ENCODE measurements around the gene TNK2.
"Not testable (repeated sequence)": the region's sequence is repeated elsewhere in the genome, so short reads cannot be mapped to it uniquely, and the experiment has no call there.

TNK2 gene

DNA sequence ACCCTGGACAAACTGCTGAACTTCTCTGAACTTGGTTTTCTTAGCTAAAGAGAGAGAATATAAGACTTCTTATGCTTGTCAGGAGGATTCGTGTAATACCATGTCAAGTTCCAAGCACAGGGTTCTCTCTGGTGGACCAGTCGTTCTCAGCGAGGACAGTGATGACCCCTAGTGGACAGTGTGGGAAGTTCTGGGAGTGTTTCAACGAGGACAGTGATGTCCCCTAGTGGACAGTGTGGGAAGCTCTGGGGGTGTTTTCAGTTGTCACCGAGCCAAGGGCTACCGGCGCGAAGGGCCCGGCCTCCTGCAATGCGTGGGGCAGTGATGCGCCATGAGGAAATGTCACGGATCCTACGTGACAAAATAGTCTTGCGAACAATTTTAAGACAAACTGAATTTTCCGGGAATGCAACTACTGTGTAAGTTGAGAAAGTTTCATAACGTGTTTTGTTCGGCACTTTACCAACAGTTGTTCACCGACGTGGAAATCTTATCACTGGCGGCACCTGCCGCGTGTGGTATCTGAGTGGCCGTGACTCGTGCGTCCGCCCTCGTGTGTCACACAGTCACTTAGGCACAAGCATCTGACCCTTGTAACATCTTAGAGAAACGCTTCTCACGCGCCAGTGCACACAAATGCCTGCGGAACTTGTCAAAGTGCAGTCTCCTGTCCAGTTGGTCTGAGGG, 57.4 kb downstream of the TNK2 start:
- peak; percentile 73 for DNase-seq (ENCODE audit: low read depth, low spot score)

DNA sequence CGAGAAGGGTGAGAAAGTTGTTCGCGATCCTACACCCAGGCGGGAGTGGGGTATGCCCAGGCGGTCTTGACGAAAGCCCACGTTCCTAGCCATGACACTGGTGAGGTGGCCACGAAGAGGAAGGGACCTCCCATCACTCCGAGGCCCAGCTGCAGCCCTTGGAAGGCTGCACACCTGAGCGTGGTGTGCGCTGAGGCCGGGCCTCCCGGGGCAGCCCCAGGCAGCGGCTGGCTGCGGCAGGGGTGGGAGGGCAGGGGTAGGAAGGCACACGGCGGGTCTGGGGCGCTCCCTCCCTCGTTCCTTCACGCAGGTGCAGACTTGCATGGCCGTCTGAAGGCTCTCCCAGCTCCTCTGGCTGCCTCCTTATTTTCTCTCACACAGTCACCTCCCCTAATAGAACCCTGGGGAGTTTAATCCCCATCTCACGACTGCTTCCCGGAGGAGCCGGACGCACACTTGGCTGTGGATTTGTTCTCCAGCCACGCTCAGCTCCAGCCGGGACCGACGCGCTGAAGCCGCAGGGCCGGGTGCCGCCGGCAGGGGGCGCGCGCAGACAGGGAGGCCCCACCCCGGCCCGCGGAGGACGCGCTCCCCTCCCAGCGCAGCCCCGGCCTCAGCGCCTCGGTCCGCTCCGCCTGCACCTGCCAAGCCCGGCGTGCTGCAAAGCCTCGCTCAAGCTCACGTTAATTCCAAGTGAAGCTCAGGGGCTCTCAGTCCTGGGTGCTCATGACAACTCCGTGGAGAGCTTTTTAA, 58.9 kb downstream of the TNK2 start:
- DNase-seq (ENCODE audit: low read depth, low spot score): no peak

DNA sequence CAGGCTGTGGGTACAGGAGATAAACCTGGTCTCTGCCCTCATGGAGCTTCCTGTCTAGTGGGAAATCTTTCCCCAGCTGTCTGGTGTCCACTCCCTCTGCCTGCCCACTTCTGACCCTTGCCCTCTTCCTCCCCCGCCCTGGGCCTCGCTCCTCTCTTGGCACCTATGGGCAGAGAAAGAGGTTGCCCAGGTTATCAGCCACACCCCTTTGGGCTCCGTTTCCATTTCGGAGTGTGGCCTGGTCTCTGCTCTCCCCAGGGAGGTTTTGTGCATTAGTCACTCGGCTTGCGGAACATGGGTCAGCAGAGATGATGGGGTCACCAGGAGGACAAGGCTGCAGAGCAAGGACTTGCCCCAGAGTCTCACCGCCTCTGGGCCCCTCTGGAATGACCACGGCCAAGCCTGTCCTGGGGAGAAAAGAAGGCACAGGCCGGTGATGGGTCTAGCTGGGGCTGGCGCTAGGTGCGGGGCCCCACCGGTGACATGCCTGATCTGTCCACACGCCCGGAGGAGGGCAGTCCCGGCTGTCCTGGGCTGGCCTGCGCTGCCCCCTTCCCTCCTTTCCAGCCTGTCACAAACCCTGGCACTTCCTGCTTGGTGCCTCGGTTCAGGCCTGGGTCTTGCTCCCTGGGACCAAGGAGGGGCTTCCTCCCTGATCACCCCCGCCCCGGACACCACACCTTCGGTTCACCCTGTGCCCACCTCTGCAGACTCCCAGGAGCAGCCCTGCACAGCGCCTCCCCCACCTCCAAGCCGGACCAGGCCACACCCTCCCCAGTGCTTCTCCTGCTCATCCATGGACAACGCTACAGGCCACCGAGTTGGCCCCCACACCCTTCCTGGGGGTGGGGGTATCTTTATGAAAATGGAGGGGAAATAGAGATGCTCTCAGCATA, 61.0 kb downstream of the TNK2 start:
- no peak for DNase-seq (ENCODE audit: low read depth, low spot score)

DNA sequence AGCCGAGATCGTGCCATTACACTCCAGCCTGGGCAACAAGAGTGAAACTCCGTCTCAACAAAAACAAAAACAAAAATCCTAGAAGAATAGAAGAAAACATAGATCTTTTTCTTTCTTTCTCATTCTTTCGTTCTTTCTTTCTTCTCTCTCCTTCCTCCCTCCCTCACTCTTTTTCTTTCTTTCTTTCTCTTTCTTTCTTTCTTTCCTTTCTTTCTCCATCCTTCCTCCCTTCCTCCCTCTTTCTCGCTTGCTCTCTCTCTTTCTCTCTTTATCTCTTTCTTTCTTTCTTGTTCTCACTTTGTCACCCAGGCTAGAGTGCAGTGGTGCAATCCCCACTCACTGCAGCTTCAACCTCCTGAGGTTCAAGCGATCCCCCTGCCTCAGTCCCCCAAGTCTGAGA, 62.9 kb downstream of the TNK2 start:
- no peak for DNase-seq (ENCODE audit: low read depth, low spot score)

DNA sequence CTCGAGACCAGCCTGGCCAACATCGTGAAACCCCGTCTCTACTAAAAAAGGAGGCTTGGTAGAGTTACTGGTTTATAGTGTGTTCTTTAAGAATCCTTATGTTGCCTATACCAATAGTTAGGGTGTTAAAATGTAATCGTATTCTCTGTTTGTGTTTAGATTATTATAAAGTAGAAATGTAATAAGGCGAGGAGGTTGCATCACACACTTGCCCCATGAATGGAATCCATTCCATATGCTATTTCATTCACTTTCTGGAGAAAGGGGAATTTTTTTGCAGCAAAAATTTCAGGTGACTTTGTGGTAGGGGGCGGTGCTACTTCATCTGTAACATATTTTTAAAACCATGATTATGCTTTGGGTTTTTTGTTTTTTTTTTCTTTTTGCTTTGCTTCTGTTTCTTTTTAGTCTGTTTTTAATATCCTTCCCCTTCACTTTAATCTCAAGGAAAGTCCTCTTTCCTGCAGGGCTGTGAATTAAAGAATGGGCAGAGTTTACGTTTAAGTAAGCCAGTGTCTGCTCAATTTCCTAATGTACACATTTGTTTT, 63.6 kb downstream of the TNK2 start:
- DNase-seq (ENCODE audit: low read depth, low spot score): no peak

DNA sequence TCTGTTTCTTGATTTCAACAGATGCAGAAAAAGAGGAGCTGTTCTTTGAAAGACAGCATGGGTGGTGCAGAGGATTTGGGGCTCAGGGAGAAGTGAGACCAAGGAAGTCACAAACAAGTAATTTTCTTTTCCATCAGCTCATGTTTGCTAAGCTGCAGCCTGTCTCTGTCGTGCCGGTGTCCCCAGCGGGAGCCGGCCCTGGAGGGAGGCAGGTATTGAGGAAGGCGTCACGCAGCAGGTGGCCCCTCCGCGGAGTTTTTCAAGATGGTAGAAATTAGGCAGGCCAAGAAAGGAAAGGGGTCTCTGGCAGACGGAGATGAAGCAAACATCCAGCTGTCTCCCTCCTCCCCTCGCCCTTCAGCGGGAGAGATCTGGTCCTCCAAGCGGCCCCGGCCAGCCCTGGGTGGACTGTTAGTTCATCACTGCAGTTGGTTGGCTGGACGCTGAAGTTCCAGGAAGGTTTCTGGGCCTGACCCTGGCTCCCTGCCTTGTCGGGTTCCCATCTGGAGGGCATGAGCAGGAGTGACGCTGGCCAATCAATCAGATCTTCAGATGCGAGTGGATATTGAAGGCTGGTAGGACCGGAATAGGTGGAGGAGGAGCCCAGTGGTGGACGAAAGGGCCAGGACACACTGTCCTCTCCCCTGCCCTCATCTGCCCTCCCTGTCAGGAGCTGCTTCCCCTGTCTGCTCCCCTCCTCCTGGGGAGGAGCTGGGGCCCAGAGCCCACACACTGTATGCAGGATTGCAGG, 68.9 kb downstream of the TNK2 start:
- no peak for DNase-seq (ENCODE audit: low read depth, low spot score)

DNA sequence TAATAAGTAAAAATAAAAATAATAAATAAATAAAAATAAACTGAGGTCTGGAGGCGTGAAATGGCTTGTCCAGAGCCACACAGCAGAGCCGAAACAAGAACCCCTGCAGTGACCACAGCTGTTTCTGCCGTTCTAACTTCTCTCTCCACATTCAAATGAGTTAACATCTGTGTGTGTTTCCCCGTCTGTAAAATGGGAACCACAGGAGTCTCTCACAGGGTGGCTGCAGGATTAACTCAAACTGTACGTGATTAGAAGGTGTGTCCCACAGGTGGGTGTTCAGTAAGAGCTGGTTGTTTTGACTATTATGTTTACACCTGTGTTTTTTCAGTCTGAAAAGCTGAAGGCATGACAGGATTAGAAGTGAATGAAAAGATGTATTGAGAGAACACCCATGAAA, 69.6 kb downstream of the TNK2 start:
- DNase-seq (ENCODE audit: low read depth, low spot score): no peak

DNA sequence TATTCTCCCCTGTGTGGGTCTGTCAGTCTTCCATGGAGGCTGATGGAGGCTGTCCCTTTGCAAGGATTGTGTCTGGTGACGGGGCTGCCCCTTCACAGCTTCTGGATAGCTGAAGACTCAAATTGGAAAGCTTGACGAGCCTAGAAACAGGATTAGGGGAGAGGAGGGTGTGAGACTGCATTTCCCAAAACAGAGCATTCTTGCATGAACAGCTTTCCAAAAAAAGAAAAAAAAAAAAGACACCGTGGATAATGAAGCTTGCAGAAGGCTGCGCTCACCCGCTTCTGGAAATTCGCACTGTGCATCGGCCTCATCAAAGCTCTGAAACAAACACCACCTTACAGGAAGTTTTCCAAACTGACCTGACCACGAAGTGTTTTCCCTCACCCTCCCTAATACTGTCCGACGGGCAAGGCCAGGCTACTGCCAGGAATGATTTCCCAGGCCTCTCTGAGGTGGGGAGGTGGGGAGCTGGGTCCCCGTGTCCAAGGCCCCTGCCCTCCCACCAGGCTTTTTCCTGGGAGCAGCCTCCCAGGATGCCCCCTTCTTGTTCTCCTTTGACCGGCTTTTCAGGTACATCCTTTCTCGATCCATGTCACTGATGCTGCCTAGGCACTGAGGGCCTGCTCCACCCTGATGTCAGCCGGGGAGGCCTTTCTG, 71.7 kb downstream of the TNK2 start:
- no peak for DNase-seq (ENCODE audit: low read depth, low spot score)

DNA sequence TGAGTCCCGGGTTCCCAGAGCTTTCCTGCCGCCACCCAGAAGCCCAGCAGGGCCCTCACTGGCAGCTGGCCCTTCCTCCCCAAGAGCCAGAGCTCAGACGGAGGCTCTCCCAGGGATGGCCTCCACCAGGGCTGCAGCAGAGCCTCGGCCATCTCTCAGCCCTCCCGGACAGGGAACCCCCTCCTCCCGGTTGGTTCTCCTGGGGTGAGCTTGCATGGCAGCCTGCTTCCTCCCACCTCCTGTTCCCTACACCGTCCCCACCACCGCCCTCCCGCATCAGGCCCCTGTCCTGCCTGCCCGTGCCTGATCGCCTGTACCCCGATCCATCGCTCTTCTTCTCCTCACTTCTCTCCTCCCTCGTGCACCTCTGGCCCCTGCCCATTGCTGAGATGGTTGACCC, 72.6 kb downstream of the TNK2 start:
- DNase-seq (ENCODE audit: low read depth, low spot score): no peak

DNA sequence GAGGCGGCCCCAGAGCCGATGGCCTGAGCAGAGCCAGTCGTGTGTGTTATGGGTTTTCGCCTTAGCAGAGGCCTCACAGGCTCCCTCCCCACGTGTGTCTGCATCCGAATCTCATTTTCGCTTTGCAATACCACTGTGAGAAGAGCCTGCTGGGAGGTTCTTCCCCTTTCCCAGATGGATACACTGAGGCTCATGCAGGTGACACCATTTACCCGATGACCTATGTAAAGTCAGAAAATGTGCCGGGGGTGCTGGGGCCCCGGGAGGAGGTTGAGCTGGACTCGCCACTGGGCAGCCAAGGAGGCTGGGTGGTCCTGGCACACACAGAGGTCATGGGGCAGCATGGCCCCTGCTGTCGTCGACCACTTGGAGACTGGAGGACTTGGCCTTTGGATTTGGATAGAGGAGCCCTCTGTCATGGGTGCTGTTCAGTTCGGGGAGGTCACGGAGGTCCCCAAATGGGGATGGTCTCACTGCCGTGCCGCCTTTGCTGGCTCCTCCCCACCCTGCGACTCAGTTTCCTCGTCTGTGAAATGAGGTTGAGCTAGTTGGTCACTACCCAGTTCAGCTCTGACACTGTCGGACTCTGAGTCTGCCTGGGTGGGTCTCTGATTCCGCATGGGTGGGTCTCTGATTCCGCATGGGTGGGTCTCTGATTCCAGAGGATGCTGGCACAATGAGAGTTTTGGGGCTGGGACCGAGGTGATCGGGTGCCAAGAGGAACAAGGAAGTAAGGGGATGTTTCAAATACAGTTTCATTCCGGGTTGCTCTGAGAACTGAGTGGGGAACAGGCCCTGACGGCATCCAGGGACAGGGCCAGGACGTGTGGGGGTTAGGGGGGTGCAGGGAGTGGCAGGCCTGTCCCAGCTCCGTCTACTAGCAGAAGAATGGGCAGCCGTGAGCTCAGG, 73.4 kb downstream of the TNK2 start:
- no peak for DNase-seq (ENCODE audit: low read depth, low spot score)

DNA sequence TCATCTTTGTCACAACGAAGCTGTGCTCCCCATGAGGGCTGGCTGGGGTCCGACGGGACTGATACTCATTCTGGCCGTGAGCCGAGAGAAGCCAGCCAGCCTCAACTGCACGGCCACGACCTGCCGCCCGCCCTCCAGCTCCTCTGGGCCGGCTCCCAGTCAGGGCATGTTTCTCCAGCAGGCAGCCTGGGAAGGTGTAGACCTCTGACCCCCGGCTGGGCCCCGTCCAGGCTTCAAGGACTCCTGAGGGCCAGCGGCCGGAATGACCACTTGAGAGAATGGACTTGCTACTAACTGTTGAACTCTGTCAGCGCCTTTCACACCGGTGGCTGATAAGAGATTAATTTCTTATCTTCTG, 78.5 kb downstream of the TNK2 start:
- no peak for DNase-seq (ENCODE audit: low read depth, low spot score)

DNA sequence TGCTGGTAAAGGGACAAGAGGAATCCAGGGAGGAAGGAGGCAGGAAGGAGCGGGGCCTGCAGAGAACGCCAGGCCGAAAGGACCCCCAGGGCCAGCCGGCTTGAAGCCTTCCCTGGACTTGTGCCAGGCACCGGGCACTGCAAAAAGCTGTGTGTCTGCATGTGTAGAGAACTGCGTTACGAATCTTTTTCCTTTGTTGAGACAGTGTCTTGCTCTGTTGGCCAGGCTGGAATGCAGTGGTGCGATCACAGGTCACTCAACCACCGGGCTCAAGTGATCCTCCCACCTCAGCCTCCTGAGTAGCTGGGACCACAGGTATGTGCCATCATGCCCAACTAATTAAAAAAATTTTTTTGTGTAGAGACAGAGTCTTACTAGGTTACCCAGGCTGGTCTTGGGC, 79.6 kb downstream of the TNK2 start:
- DNase-seq (ENCODE audit: low read depth, low spot score): no peak

DNA sequence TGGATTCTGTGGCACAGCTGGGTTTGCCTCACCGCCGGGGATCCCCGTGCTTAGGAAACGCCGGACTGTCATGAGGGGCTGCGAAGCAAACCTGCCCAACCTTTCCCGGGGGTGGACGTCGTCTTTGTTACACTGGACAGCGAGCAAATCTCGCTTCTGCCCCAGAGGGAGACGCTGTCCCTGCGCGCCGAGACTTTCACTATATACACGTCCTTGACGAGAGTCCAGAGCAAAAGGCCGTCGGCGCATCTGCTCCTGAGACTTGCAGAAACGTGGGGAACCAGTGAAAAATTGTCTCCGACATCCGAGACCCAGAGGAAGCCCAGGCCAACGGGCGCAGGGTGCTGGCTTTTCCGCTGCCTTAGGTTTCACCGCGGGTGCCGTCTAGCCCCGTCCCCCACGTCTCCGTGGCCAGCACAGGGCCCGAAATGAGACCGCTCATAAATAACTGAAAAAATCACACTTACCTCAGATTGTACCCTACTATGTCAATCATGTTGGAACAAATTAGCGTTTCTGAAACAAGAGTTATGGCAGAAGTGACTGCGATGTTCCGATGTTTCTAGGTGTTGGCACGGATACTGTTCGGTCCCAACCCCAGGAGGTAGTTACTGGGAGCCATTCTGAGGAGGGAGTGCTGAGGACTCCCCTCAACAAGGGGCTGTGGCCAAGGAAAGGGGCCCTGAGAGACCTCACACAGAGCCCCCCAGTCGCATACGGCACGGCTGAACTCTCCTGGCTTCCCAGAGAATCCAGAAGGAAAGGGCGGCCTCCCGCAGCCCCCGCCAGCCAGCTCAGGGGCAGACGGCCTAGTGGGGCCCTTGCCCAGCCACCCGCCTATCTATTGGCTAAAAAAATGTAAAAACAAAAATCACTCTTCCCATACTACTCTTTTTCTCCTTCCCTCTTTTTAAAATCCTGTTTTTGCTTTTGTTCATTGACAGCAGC, 82.2 kb downstream of the TNK2 start:
- DNase-seq (ENCODE audit: low read depth, low spot score): no peak

DNA sequence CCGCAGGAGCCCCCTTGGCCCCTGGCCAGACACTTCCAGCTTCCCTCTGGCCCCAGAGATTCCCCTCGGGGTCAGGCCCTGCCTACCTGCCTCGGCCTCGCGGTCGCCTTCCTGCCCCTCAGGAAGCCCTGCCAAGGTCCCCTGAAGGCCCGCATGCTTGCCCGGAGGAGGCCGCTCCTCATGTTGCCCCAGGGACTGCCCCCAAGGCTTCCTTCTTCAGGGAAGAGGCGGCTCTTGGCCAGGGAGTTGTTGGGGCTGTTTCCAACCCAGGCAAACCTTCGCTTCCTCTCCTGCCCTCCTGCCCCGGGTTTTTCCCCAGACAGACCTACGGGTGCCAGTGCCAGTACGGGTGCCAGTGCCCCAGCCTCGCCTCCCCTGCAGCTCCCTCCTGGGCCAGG, 83.2 kb downstream of the TNK2 start:
- no peak for DNase-seq (ENCODE audit: low read depth, low spot score)

DNA sequence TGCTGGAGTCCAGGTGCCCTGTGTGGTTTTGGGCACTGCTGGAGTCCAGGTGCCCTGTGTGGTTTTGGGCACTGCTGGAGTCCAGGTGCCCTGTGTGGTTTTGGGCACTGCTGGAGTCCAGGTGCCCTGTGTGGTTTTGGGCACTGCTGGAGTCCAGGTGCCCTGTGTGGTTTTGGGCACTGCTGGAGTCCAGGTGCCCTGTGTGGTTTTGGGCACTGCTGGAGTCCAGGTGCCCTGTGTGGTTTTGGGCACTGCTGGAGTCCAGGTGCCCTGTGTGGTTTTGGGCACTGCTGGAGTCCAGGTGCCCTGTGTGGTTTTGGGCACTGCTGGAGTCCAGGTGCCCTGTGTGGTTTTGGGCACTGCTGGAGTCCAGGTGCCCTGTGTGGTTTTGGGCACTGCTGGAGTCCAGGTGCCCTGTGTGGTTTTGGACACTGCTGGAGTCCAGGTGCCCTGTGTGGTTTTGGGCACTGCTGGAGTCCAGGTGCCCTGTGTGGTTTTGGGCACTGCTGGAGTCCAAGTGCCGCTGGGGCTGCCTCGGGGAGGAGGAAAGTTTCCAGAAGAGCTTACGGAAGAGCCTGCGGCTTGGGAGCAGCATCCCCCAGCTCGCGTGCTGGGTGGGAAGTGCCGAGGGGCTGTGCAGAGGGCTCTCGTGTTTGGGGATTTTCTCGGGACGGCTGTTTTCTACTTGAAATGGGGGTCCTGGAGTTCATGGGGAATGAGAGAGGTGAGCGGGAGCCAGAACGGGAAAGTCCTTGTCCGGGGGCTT, 83.7 kb downstream of the TNK2 start:
- not testable (repeated sequence) for DNase-seq (ENCODE audit: low read depth, low spot score)

DNA sequence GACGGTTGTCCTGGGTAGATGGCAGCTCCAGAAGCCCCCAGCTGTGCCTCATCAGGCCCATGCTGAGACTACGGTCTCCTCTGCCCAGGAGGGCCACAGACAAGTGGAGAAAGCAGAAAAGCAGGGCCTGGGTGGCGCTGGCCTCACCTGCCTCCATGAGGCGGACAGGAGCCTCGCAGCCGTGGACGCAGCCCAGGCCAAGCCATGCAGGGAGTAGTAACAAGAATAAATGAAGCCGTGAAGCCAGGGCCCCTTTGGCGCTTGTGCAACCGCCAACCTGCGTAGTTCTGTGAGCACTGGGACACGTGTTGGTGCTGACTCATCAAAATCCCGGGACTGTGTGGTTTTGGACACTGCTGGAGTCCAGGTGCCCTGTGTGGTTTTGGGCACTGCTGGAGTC, 84.4 kb downstream of the TNK2 start:
- DNase-seq (ENCODE audit: low read depth, low spot score): no peak

DNA sequence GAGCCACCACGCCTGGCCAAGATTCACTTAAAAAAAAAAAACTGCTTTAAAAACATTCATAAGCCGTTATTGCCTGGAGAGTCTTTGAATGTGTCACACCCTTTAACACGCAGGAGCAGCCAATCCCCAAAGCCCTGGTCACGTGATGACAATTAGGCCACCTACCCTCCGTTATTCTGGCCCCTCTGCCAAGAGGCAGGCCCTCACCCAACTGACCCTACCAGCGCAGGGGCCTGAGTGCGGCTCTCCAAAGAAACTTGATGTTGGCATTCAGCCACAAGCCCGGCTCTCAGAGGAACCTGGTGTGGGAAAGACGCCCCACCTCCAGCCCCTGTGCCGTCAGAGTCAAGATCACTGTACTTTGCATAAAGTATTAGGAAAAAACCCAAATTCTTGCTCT, 85.1 kb downstream of the TNK2 start:
- DNase-seq (ENCODE audit: low read depth, low spot score): no peak

DNA sequence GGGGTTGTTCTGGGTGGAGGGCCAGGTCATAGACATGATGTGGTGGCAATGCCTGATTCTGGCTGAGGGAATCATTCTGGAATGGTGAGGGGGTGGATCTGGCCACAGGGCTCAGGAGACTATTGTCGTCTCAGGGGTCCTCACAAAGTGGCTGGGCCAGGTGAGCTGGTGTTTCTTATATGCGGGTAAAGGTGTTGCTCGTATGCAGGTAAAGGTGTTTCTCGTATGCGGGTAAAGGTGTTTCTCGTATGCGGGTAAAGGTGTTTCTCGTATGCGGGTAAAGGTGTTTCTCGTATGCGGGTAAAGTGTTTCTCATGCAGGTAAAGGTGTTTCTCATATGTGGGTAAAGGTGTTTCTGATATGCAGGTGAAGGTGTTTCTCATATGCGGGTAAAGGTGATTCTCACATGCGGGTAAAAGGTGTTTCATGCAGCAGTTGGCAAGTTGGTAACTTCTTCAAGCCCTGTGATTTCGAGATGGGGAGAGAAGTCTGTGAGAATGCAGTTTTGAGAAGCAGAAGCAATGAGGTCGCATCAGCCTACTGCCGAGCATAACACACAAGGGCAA, 86.1 kb downstream of the TNK2 start:
- no peak for DNase-seq (ENCODE audit: low read depth, low spot score)
